PC-9 (cell line): ENCODE data around the gene VTA1. TPM values are rescaled to one million over a fixed set of nuclear protein-coding genes. Genes with fewer than 3 reads are reported as not detected.
"Not testable (repeated sequence)": the region's sequence is repeated elsewhere in the genome, so short reads cannot be mapped to it uniquely, and the experiment has no call there.

ENCODE experiments used
- BruUV-seq: library from RNA; stranded (reverse); fragments of 400-500 nt; replicated peaks from 2 replicates; lab custom pipeline; 2021; lab: Mats Ljungman, UMichigan
- CTCF ChIA-PET: fragments of 300-600 bp; sonication (Branson Sonifier 250); formaldehyde crosslinking; loops from one replicate; lab custom pipeline; 2022; ENCODE audit warnings: antibody characterized with exemption; lab: Charles Lee
- POLR2A ChIA-PET: fragments of 300-600 bp; sonication (Branson Sonifier 250); formaldehyde crosslinking; loops from one replicate; lab custom pipeline; 2022; ENCODE audit warnings: antibody characterized with exemption; ENCODE audit not compliant: unreplicated experiment; lab: Charles Lee
- DNase-seq, 2 experiments: peaks; one replicate each; pipeline versions ENCODE4 v3.0.0 to v3.0.0-alpha.2; 2015 to 2022; ENCODE audit warnings: mixed read lengths in 1 of 2
- H2AFZ ChIP-seq: fragments of 200-600 bp; sonication (generic); 2 replicates; pipeline ENCODE4 v1.8.1; 2017; ENCODE audit warnings: antibody characterized with exemption
- H3F3A ChIP-seq: fragments of 200-600 bp; sonication (generic); 2 replicates; pipeline ENCODE4 v1.8.1; 2017; ENCODE audit warnings: antibody characterized with exemption, mild to moderate bottlenecking, low read depth; ENCODE audit not compliant: insufficient read depth
- H3K27ac ChIP-seq: fragments of 200-600 bp; sonication (generic); 2 replicates; pipeline ENCODE4 v1.6.1; 2016; ENCODE audit warnings: mixed run types
- H3K27me3 ChIP-seq: fragments of 200-600 bp; sonication (generic); 2 replicates; pipeline ENCODE4 v1.6.1; 2016; ENCODE audit warnings: low read depth, mixed run types; ENCODE audit not compliant: insufficient read depth
- H3K36me3 ChIP-seq: fragments of 200-600 bp; sonication (generic); 2 replicates; pipeline ENCODE4 v1.6.1; 2016; ENCODE audit warnings: low read depth, mixed run types
- H3K4me1 ChIP-seq: fragments of 200-600 bp; sonication (generic); replicated peaks from 2 replicates; pipeline ENCODE4 v1.6.1; 2016; ENCODE audit warnings: mixed run types; ENCODE audit not compliant: insufficient read depth
- H3K4me2 ChIP-seq: fragments of 200-600 bp; sonication (generic); 2 replicates; pipeline ENCODE4 v1.6.1; 2017; ENCODE audit warnings: mixed run types
- H3K4me3 ChIP-seq: fragments of 200-600 bp; sonication (generic); 2 replicates; pipeline ENCODE4 v1.6.1; 2016; ENCODE audit warnings: mixed run types
- H3K79me2 ChIP-seq: fragments of 200-600 bp; sonication (generic); 2 replicates; pipeline ENCODE4 v1.6.1; 2017; ENCODE audit warnings: low read depth, mixed run types
- H3K9me2 ChIP-seq: fragments of 200-600 bp; sonication (generic); 2 replicates; pipeline ENCODE4 v1.8.1; 2017; ENCODE audit warnings: mild to moderate bottlenecking; ENCODE audit not compliant: insufficient read depth
- H3K9me3 ChIP-seq: fragments of 200-600 bp; sonication (generic); 2 replicates; pipeline ENCODE4 v1.8.1; 2016; ENCODE audit warnings: low read depth; ENCODE audit not compliant: insufficient read depth
- H4K20me1 ChIP-seq: fragments of 200-600 bp; sonication (generic); 2 replicates; pipeline ENCODE4 v1.8.1; 2017; ENCODE audit not compliant: insufficient read depth
- CTCF ChIP-seq: fragments of 200-600 bp; sonication (generic); conservative IDR thresholded peaks from 2 replicates; pipeline ENCODE4 v1.6.1; 2017; ENCODE audit warnings: mixed run types, antibody characterized with exemption, mild to moderate bottlenecking, moderate library complexity
- EZH2 ChIP-seq: fragments of 200-600 bp; sonication (generic); IDR thresholded peaks from 2 replicates; pipeline ENCODE4 v1.8.0; 2017; ENCODE audit warnings: antibody characterized with exemption, low read depth
- intact Hi-C: fragments of 100-400 bp; cut with micrococcal nuclease; formaldehyde crosslinking; loops from one replicate; pipeline ENCODE4 v1.10.0; 2022; ENCODE audit not compliant: unreplicated experiment
- total RNA-seq: library from RNA; stranded (reverse); gene quantifications from 2 replicates; pipeline ENCODE4 v1.2.3, GENCODE V29; 2021

Gene VTA1
- total RNA-seq, 1 experiment from 2014 or later, result 52.0 TPM

- CTCF ChIA-PET, result no interaction called here
- Histone ChIP-seq H3K9me3 (no peaks in the 10 kb centered on the region), H3K79me2 (no peaks in the 10 kb centered on the region), H3K4me1 (no peaks in the 10 kb centered on the region), H3K4me3 (no peak within 1 kb of the TSS), H3K4me2 (no peak within 1 kb of the TSS), H3K36me3 (no peaks in the 10 kb centered on the region), H2AFZ (no peak within 1 kb of the TSS), H4K20me1 (no peaks in the 10 kb centered on the region), H3K27ac (no peak within 1 kb of the TSS), H3K9me2 (no peaks in the 10 kb centered on the region), H3K27me3 (no peaks in the 10 kb centered on the region), H3F3A (no peaks in the 10 kb centered on the region)
- BruUV-seq, result no TSS peak
- DNase-seq, result no peak
- intact Hi-C loops, result no loop called here
- POLR2A ChIA-PET, result no interaction called here
- TF ChIP-seq EZH2 (no peak), CTCF (no peak)
Observed at GRCh38 chr6:142132625-142133024, 14.4 kb upstream of the VTA1 start, which contains the start of gene GJE1. Gene GJE1 (plus strand): TSS chr6:142132925. CDS start chr6:142133159, 234 bp downstream.

GRCh38 chr6:142138876-142139275 lies 8.2 kb upstream of the VTA1 start:
- H3K79me2 ChIP-seq, result no peaks in the 10 kb centered on the region
- no peaks in the 10 kb centered on the region for H3K9me2 ChIP-seq
- H3F3A ChIP-seq, result no peaks in the 10 kb centered on the region
- H3K27me3 ChIP-seq, result no peaks in the 10 kb centered on the region
- H3K4me3 ChIP-seq, result no peak overlapping the region
- no peaks in the 10 kb centered on the region; the same call in 1 of the 2 replicates for H4K20me1 ChIP-seq
- no peak for DNase-seq
- H3K4me1 ChIP-seq, result no peaks in the 10 kb centered on the region
- TF ChIP-seq CTCF (no peak), EZH2 (no peak)
- ChIA-PET POLR2A (no interaction called here), CTCF (no interaction called here)
- BruUV-seq, result no TSS peak
- H3K36me3 ChIP-seq, result no peaks in the 10 kb centered on the region
- no peak overlapping the region for H3K27ac ChIP-seq
- H3K4me2 ChIP-seq, result no peak overlapping the region
- H2AFZ ChIP-seq, result no peak overlapping the region
- intact Hi-C loops, result no loop called here
- H3K9me3 ChIP-seq, result no peaks in the 10 kb centered on the region

GRCh38 chr6:142141531-142141930 lies 5.5 kb upstream of the VTA1 start:
- H3K79me2 ChIP-seq, H3K27me3 ChIP-seq, H3K4me1 ChIP-seq, H3K27ac ChIP-seq, H3K4me3 ChIP-seq, BruUV-seq, H3K4me2 ChIP-seq, POLR2A ChIA-PET, H3K9me3 ChIP-seq, CTCF ChIA-PET, H4K20me1 ChIP-seq, DNase-seq, H2AFZ ChIP-seq, H3K9me2 ChIP-seq, H3K36me3 ChIP-seq, H3F3A ChIP-seq: not testable (repeated sequence)
- intact Hi-C loops, result loop anchor here (10.0 kb wide), 2 partner anchors 423 to 553 kb away; no protein-coding TSS in a partner anchor

- TF ChIP-seq EZH2, result no peak
- no peak for TF ChIP-seq CTCF
- Histone ChIP-seq H3K4me1 (peaks cover 10% of the 10 kb centered on the region; the same call in 1 of the 2 replicates), H2AFZ (no peak overlapping the region), H3F3A (peaks cover 12% of the 10 kb centered on the region; the same call in 1 of the 2 replicates), H3K9me2 (no peaks in the 10 kb centered on the region), H3K4me2 (no peak overlapping the region), H3K4me3 (no peak overlapping the region), H3K9me3 (no peaks in the 10 kb centered on the region), H3K27me3 (no peaks in the 10 kb centered on the region), H4K20me1 (peaks cover 29% of the 10 kb centered on the region), H3K79me2 (peaks cover 99% of the 10 kb centered on the region), H3K36me3 (no peaks in the 10 kb centered on the region), H3K27ac (no peak overlapping the region)
- no peak for DNase-seq
- intact Hi-C loops, result no loop called here
- BruUV-seq, result no TSS peak
- ChIA-PET POLR2A (no interaction called here), CTCF (no interaction called here)
Observed at GRCh38 chr6:142152746-142153145, 5.7 kb downstream of the VTA1 start.
